HepG2 (cell line): ENCODE data around the gene CDK17. TPM values are rescaled to one million over a fixed set of nuclear protein-coding genes. Genes with fewer than 3 reads are reported as not detected.
A peak's percentile ranks its signal among the peaks of the same experiment; 100 is the strongest.

ENCODE experiments used
- ATAC-seq: fragments of 200-7000 bp; cut with Tn5 transposase; 3 replicates; pipeline ENCODE4 v1.9.1; 2020; ENCODE audit warnings: mild to moderate bottlenecking, moderate library complexity
- BruUV-seq: library from RNA; stranded (reverse); fragments of 400-500 nt; replicated peaks from 2 replicates; lab custom pipeline; 2021; lab: Mats Ljungman, UMichigan
- CTCF ChIA-PET: fragments of 300-600 bp; formaldehyde crosslinking; extraction: SDS; loops from one replicate; lab custom pipeline; 2021; ENCODE audit warnings: low total read pairs, inconsistent platforms, low intra/inter-chr PET ratio; lab: Yijun Ruan, JAX
- POLR2A ChIA-PET: fragments of 350-600 bp; sonication (Branson Sonifier 250); formaldehyde crosslinking; loops from one replicate; lab custom pipeline; 2020; ENCODE audit warnings: antibody characterized with exemption, inconsistent platforms; lab: Yijun Ruan, JAX
- DNase-seq: peaks from one replicate; pipeline ENCODE4 v3.0.0-alpha.2; 2015; ENCODE audit warnings: low spot score
- FAIRE-seq: peaks from 3 replicates; lab custom pipeline; 2011; peaks lifted over from hg19 to GRCh38; lab: Jason Lieb, UNC
- H2AFZ ChIP-seq: one replicate; pipeline ENCODE4 v1.6.1; 2011; ENCODE audit warnings: low read length, inconsistent platforms
- H3K27ac ChIP-seq: fragments of 300-600 bp; 3 replicates; pipeline ENCODE4 v1.8.0; 2011; ENCODE audit warnings: mixed run types, mild to moderate bottlenecking, mixed read lengths, low read length, inconsistent platforms; ENCODE audit not compliant: insufficient read depth; ENCODE audit errors: extremely low read length
- H3K27me3 ChIP-seq, 2 experiments: fragments of 200-600 bp in 1 of 2; 2 replicates in 1 of 2; 3 replicates in 1 of 2; pipeline versions ENCODE4 v1.6.0 to v1.8.0; 2011; ENCODE audit warnings: low read length in 2 of 2, mild to moderate bottlenecking in 2 of 2, moderate library complexity in 2 of 2, inconsistent platforms in 1 of 2; ENCODE audit not compliant: insufficient read depth in 2 of 2, control insufficient read depth in 1 of 2
- H3K36me3 ChIP-seq, 2 experiments: fragments of 200-600 bp in 1 of 2; replicated peaks in 1 of 2; 2 replicates in 1 of 2; 3 replicates in 1 of 2; pipeline versions ENCODE4 v1.5.1 to v1.8.0; 2011; ENCODE audit warnings: low read length in 2 of 2, inconsistent platforms in 1 of 2; ENCODE audit not compliant: insufficient read depth in 2 of 2, control insufficient read depth in 1 of 2
- H3K4me1 ChIP-seq: 2 replicates; pipeline ENCODE4 v1.5.1; 2012; ENCODE audit warnings: low read length, inconsistent platforms; ENCODE audit not compliant: insufficient read depth
- H3K4me2 ChIP-seq: 2 replicates; pipeline ENCODE4 v1.6.0; 2011; ENCODE audit warnings: low read depth, low read length, inconsistent platforms
- H3K4me3 ChIP-seq, 3 experiments: fragments of 200-600 bp in 1 of 3; sonication (generic), shearing (Covaris generic) in 1 of 3; replicated peaks in 1 of 3; 2 replicates each; pipeline ENCODE4 v1.5.1; 2011 to 2016; ENCODE audit warnings: low read length in 3 of 3, inconsistent platforms in 2 of 3, low read depth in 2 of 3, mild to moderate bottlenecking in 2 of 3, control low read depth in 1 of 3, mixed read lengths in 1 of 3; ENCODE audit not compliant: insufficient read depth in 1 of 3
- H3K79me2 ChIP-seq: one replicate; pipeline ENCODE4 v1.6.1; 2011; ENCODE audit warnings: low read length, inconsistent platforms; ENCODE audit not compliant: insufficient read depth
- H3K9ac ChIP-seq: 2 replicates; pipeline ENCODE4 v1.6.0; 2011; ENCODE audit warnings: mild to moderate bottlenecking, low read depth, low read length, inconsistent platforms; ENCODE audit not compliant: insufficient read depth
- H3K9me3 ChIP-seq: 2 replicates; pipeline ENCODE4 v1.5.1; 2012; ENCODE audit warnings: mild to moderate bottlenecking, low read length
- H4K20me1 ChIP-seq: 2 replicates; pipeline ENCODE4 v1.6.0; 2011; ENCODE audit warnings: inconsistent platforms, mild to moderate bottlenecking, low read length, moderate library complexity; ENCODE audit not compliant: insufficient read depth
- ATF7 ChIP-seq, 2 experiments: fragments of 450-650 bp in 1 of 2; sonication (generic) in 1 of 2; formaldehyde crosslinking in 1 of 2; IDR thresholded peaks; 2 replicates each; pipeline versions ENCODE4 v1.4.0 to v1.6.1; 2016 to 2020; ENCODE audit warnings: antibody characterized with exemption in 1 of 2, mild to moderate bottlenecking in 1 of 2, missing genetic modification reagents in 1 of 2
- CREB1 ChIP-seq, 2 experiments: fragments of 450-650 bp in 1 of 2; IDR thresholded peaks; 2 replicates each; pipeline ENCODE4 v1.6.1; 2016 to 2017; ENCODE audit warnings: control low read depth in 1 of 2, mild to moderate bottlenecking in 1 of 2, missing compliant biosample characterization in 1 of 2, missing genetic modification characterization in 1 of 2
- MED8 ChIP-seq: sonication (generic); formaldehyde crosslinking; IDR thresholded peaks from 2 replicates; pipeline ENCODE4 v1.8.1; 2023; ENCODE audit warnings: mild to moderate bottlenecking, missing genetic modification reagents; ENCODE audit not compliant: insufficient replicate concordance
- PTBP1 ChIP-seq: fragments of 200-400 bp; formaldehyde crosslinking; IDR thresholded peaks from 2 replicates; pipeline ENCODE4 v1.6.1; 2018; ENCODE audit warnings: low read length, low read depth; ENCODE audit not compliant: poor library complexity, severe bottlenecking
- RERE ChIP-seq: IDR thresholded peaks from 2 replicates; pipeline ENCODE4 v1.6.1; 2016; ENCODE audit warnings: low read depth, missing genetic modification reagents, missing compliant biosample characterization
- RFX3 ChIP-seq: IDR thresholded peaks from 2 replicates; pipeline ENCODE4 v1.6.1; 2016; ENCODE audit warnings: missing biosample characterization, missing genetic modification reagents
- ZNF549 ChIP-seq: sonication (generic); formaldehyde crosslinking; IDR thresholded peaks from 2 replicates; pipeline ENCODE4 v1.5.0; 2020; ENCODE audit warnings: missing genetic modification reagents
- ZNF850 ChIP-seq: sonication (generic); formaldehyde crosslinking; conservative IDR thresholded peaks from 2 replicates; pipeline ENCODE4 v1.9.0; 2021; ENCODE audit warnings: mild to moderate bottlenecking, missing genetic modification reagents
- ZSCAN31 ChIP-seq: sonication (generic); formaldehyde crosslinking; IDR thresholded peaks from 2 replicates; pipeline ENCODE4 v1.5.0; 2020; ENCODE audit warnings: low read depth, mild to moderate bottlenecking, missing genetic modification reagents
- WGBS: methylation state at CpG from one replicate; pipeline ENCODE4 v1.1.6; 2017; ENCODE audit warnings: low lambda C conversion rate; 5-methylcytosine and 5-hydroxymethylcytosine counted together
- in situ Hi-C: cut with HindIII; loops from 2 replicates; pipeline ENCODE4 v1.10.0; 2017; ENCODE audit warnings: low pct_unique_long_range_greater_than_20kb; ENCODE audit not compliant: extremely low pct_ligation_motif_present
- intact Hi-C: fragments of 100-400 bp; cut with micrococcal nuclease; formaldehyde crosslinking; loops from one replicate; pipeline ENCODE4 v1.10.0; 2022; ENCODE audit not compliant: unreplicated experiment
- polyA plus RNA-seq, 8 experiments: library from polyadenylated mRNA; depleted of rRNA in 3 of 8; stranded (reverse) in 7 of 8; unstranded in 1 of 8; fragments of >200 nt; fragmentation: Illumina TruSeq in 4 of 8; extraction: Trizol in 4 of 8; gene quantifications; 2 replicates each; pipeline versions ENCODE4 v1.2.1 to v1.2.3, GENCODE V29; 2011 to 2016; ENCODE audit warnings: low read depth in 4 of 8, missing spikeins in 1 of 8, mixed read lengths in 1 of 8; ENCODE audit not compliant: insufficient read depth in 1 of 8
- total RNA-seq, 5 experiments: library from RNA; depleted of rRNA; stranded (reverse); fragments of >200 nt; fragmentation: Illumina TruSeq; extraction: Trizol; gene quantifications; 2 replicates each; pipeline ENCODE4 v1.2.3, GENCODE V29; 2016; ENCODE audit warnings: low read depth in 1 of 5
- TF ChIP-seq, protein P1 (sequence below): sonication (generic); formaldehyde crosslinking; IDR thresholded peaks from 2 replicates; pipeline ENCODE4 v1.5.1; 2020; ENCODE audit warnings: missing genetic modification reagents, mild to moderate bottlenecking, borderline replicate concordance

Gene CDK17
- total and polyA plus RNA-seq, 2 of the 13 experiments (the other 11 are each of a cell fraction or from before 2014, with no cell fraction given), result 9.9 to 22.3 TPM

GRCh38 chr12:96431067-96431466, 30.8 kb upstream of the CDK17 start:
- H3K4me2 ChIP-seq, result peak overlapping the region; percentile 7; the same call in 1 of the 2 replicates
- H3K4me1 ChIP-seq, result peaks cover 22% of the 10 kb centered on the region
- no peaks in the 10 kb centered on the region for H3K27me3 ChIP-seq
- FAIRE-seq, result no peak
- H3K36me3 ChIP-seq, result no peaks in the 10 kb centered on the region
- 59% methylated on average over 5 of the region's 6 CpGs for WGBS
- ChIA-PET CTCF (no interaction called here), POLR2A (no interaction called here)
- H4K20me1 ChIP-seq, result no peaks in the 10 kb centered on the region
- DNase-seq, result no peak
- H3K9ac ChIP-seq, result no peak overlapping the region
- no peak overlapping the region for H2AFZ ChIP-seq
- peak; percentile 81 for TF ChIP-seq ATF7 (IDR thresholded peaks at IDR 0.05)
- no peak for TF ChIP-seq ATF7 (CRISPR knock-in tag; IDR thresholded peaks at IDR 0.05)
- TF ChIP-seq CREB1 (IDR thresholded peaks at IDR 0.05), result peak; percentile 86
- TF ChIP-seq CREB1 (CRISPR knock-in tag; IDR thresholded peaks at IDR 0.05), result no peak
- TF ChIP-seq, protein P1, sequence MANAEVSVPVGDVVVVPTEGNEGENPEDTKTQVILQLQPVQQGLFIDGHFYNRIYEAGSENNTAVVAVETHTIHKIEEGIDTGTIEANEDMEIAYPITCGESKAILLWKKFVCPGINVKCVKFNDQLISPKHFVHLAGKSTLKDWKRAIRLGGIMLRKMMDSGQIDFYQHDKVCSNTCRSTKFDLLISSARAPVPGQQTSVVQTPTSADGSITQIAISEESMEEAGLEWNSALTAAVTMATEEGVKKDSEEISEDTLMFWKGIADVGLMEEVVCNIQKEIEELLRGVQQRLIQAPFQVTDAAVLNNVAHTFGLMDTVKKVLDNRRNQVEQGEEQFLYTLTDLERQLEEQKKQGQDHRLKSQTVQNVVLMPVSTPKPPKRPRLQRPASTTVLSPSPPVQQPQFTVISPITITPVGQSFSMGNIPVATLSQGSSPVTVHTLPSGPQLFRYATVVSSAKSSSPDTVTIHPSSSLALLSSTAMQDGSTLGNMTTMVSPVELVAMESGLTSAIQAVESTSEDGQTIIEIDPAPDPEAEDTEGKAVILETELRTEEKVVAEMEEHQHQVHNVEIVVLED (CRISPR knock-in tag), result no peak
- TF ChIP-seq MED8 (CRISPR knock-in tag), result no peak
- TF ChIP-seq ZSCAN31 (CRISPR knock-in tag), result no peak
- TF ChIP-seq RFX3 (CRISPR knock-in tag), result no peak
- no peak for TF ChIP-seq ZNF850
- no peak for TF ChIP-seq PTBP1
- no peak for TF ChIP-seq RERE (CRISPR knock-in tag)
- no peak for TF ChIP-seq ZNF549 (CRISPR knock-in tag)
- intact Hi-C loops, result no loop called here
- in situ Hi-C loops, result no loop called here
- H3K79me2 ChIP-seq, result no peaks in the 10 kb centered on the region
- no peak for ATAC-seq
- no peak overlapping the region for H3K27ac ChIP-seq
- no peak overlapping the region for H3K4me3 ChIP-seq
- H3K9me3 ChIP-seq, result no peaks in the 10 kb centered on the region
- no TSS peak for BruUV-seq
